GM19099 (cell line): ENCODE data around the gene RIC1.

Source experiments
- POLR2A ChIP-seq: IDR thresholded peaks from 3 replicates; pipeline ENCODE4 v1.6.1; 2011; ENCODE audit warnings: low read depth; ENCODE audit not compliant: insufficient read length; ENCODE audit errors: extremely low read depth

The RIC1 gene

GRCh38 chr9:5614192-5614591 lies 14.7 kb upstream of the RIC1 start:
- TF ChIP-seq POLR2A, result no peak

GRCh38 chr9:5614985-5615384 lies 13.9 kb upstream of the RIC1 start:
- no peak for TF ChIP-seq POLR2A

GRCh38 chr9:5617749-5618148 lies 11.2 kb upstream of the RIC1 start:
- TF ChIP-seq POLR2A, result no peak

GRCh38 chr9:5620494-5620893 lies 8.4 kb upstream of the RIC1 start:
- no peak for TF ChIP-seq POLR2A

GRCh38 chr9:5621327-5621726 lies 7.6 kb upstream of the RIC1 start:
- TF ChIP-seq POLR2A, result no peak

- TF ChIP-seq POLR2A, result no peak
These were observed 6.9 kb upstream of the RIC1 start for GRCh38 chr9:5622016-5622415.

- TF ChIP-seq POLR2A, result no peak
These were observed 4.3 kb upstream of the RIC1 start for GRCh38 chr9:5624655-5625054.

GRCh38 chr9:5626727-5627634 lies 1.9 kb upstream of the RIC1 start:
- peak; percentile 53 for TF ChIP-seq POLR2A

- TF ChIP-seq POLR2A, result no peak
These were observed 751 bp upstream of the RIC1 start for GRCh38 chr9:5628183-5628529.

- TF ChIP-seq POLR2A, result no peak
These were observed 589 bp downstream of the RIC1 start for GRCh38 chr9:5629312-5630080.

- no peak for TF ChIP-seq POLR2A
These were observed 1.2 kb downstream of the RIC1 start for GRCh38 chr9:5630081-5630507.

GRCh38 chr9:5631026-5631425 lies 2.1 kb downstream of the RIC1 start:
- no peak for TF ChIP-seq POLR2A

- TF ChIP-seq POLR2A, result no peak
These were observed 3.6 kb downstream of the RIC1 start for GRCh38 chr9:5632540-5632939.

GRCh38 chr9:5633243-5633642 lies 4.3 kb downstream of the RIC1 start:
- no peak for TF ChIP-seq POLR2A

GRCh38 chr9:5635390-5635789 lies 6.5 kb downstream of the RIC1 start:
- no peak for TF ChIP-seq POLR2A

GRCh38 chr9:5639816-5640215 lies 10.9 kb downstream of the RIC1 start:
- no peak for TF ChIP-seq POLR2A
